A549 (cell line): ENCODE data around the gene DDX25. TPM values are rescaled to one million over a fixed set of nuclear protein-coding genes. Genes with fewer than 3 reads are reported as not detected.

Experiments
- ATAC-seq, 2 experiments: fragments of 200-7000 bp in 1 of 2; fragments of >200 bp in 1 of 2; cut with Nextera tagmentation in 1 of 2; cut with Tn5 transposase in 1 of 2; 3 replicates each; pipeline versions ENCODE4 v1.8.0 to v1.9.1; 2018 to 2020; ENCODE audit warnings: mild to moderate bottlenecking in 1 of 2, moderate library complexity in 1 of 2
- CTCF ChIA-PET: fragments of 300-600 bp; sonication (Branson Sonifier 250); formaldehyde crosslinking; extraction: SDS; loops from one replicate; lab custom pipeline; 2021; ENCODE audit warnings: antibody characterized with exemption, inconsistent platforms; lab: Yijun Ruan, JAX
- POLR2A ChIA-PET: fragments of 350-600 bp; formaldehyde crosslinking; extraction: SDS; loops from one replicate; lab custom pipeline; 2021; ENCODE audit warnings: antibody characterized with exemption, inconsistent platforms; lab: Yijun Ruan, JAX
- DNase-seq, 2 experiments: peaks; one replicate each; pipeline versions ENCODE4 v3.0.0 to v3.0.0-alpha.2; 2011 to 2016; ENCODE audit warnings: low read depth in 1 of 2, low spot score in 1 of 2
- FAIRE-seq: peaks from 2 replicates; lab custom pipeline; 2011; peaks lifted over from hg19 to GRCh38; lab: Jason Lieb, UNC
- H3K27ac ChIP-seq, 2 experiments: fragments of >200 bp; sonication (Bioruptor Twin); formaldehyde crosslinking; 3 replicates each; pipeline ENCODE4 v1.5.1; 2016 to 2017
- H3K4me1 ChIP-seq: fragments of >200 bp; sonication (Bioruptor Twin); formaldehyde crosslinking; 3 replicates; pipeline ENCODE4 v1.6.1; 2016
- H3K4me2 ChIP-seq: fragments of >200 bp; sonication (Bioruptor Twin); formaldehyde crosslinking; 3 replicates; pipeline ENCODE4 v1.6.1; 2016
- H3K4me3 ChIP-seq: fragments of >200 bp; sonication (Bioruptor Twin); formaldehyde crosslinking; 3 replicates; pipeline ENCODE4 v1.5.1; 2016
- H3K9me3 ChIP-seq: fragments of >200 bp; sonication (Bioruptor Twin); formaldehyde crosslinking; 3 replicates; pipeline ENCODE4 v1.6.1; 2016
- CBX2 ChIP-seq: fragments of 200-600 bp; sonication (generic); IDR thresholded peaks from 2 replicates; pipeline ENCODE4 v1.6.1; 2016; ENCODE audit warnings: low read depth, mild to moderate bottlenecking, borderline replicate concordance
- CBX8 ChIP-seq: fragments of 200-600 bp; sonication (generic); IDR thresholded peaks from 2 replicates; pipeline ENCODE4 v1.6.1; 2016
- CHD2 ChIP-seq: fragments of 150-350 bp; IDR thresholded peaks from 2 replicates; pipeline ENCODE4 v1.6.1; 2014; ENCODE audit warnings: low read length; ENCODE audit not compliant: partially characterized antibody
- E2F6 ChIP-seq: IDR thresholded peaks from 2 replicates; pipeline ENCODE4 v1.6.1; 2012; ENCODE audit warnings: low read depth, borderline replicate concordance
- EHMT2 ChIP-seq: fragments of 200-600 bp; sonication (generic); IDR thresholded peaks from 2 replicates; pipeline ENCODE4 v1.6.1; 2016; ENCODE audit warnings: antibody characterized with exemption, low read depth, mild to moderate bottlenecking, moderate library complexity
- ELK1 ChIP-seq: fragments of 150-350 bp; IDR thresholded peaks from 2 replicates; pipeline ENCODE4 v1.6.1; 2014; ENCODE audit warnings: low read depth, mild to moderate bottlenecking, low read length
- EP300 ChIP-seq, 2 experiments: fragments of >200 bp; sonication (Bioruptor Twin); formaldehyde crosslinking; IDR thresholded peaks; 2 replicates in 1 of 2; 3 replicates in 1 of 2; pipeline ENCODE4 v1.6.1; 2016 to 2017
- FOSL2 ChIP-seq, 2 experiments: fragments of 450-650 bp in 1 of 2; fragments of >200 bp in 1 of 2; sonication (Bioruptor Twin) in 1 of 2; formaldehyde crosslinking; IDR thresholded peaks; 2 replicates each; pipeline versions ENCODE4 v1.5.0 to v1.6.1; 2016 to 2020; ENCODE audit warnings: mild to moderate bottlenecking in 1 of 2, moderate library complexity in 1 of 2
- FOXS1 ChIP-seq: fragments of 250-450 bp; sonication (Bioruptor Pico); IDR thresholded peaks from 2 replicates; pipeline ENCODE4 v1.5.0; 2020; ENCODE audit warnings: mild to moderate bottlenecking, moderate library complexity
- HEYL ChIP-seq: fragments of 250-450 bp; sonication (Bioruptor Pico); IDR thresholded peaks from 2 replicates; pipeline ENCODE4 v1.8.0; 2021; ENCODE audit warnings: mild to moderate bottlenecking, moderate library complexity
- HMGXB4 ChIP-seq: fragments of 250-450 bp; sonication (Bioruptor Pico); IDR thresholded peaks from 2 replicates; pipeline ENCODE4 v1.5.0; 2021; ENCODE audit warnings: mild to moderate bottlenecking, moderate library complexity, borderline replicate concordance
- HOXA7 ChIP-seq: fragments of 250-450 bp; sonication (Bioruptor Pico); IDR thresholded peaks from 2 replicates; pipeline ENCODE4 v1.5.0; 2020; ENCODE audit warnings: mild to moderate bottlenecking, moderate library complexity
- JUN ChIP-seq, 2 experiments: fragments of >200 bp; sonication (Bioruptor Twin); formaldehyde crosslinking; IDR thresholded peaks; 2 replicates in 1 of 2; 3 replicates in 1 of 2; pipeline ENCODE4 v1.6.1; 2016 to 2017
- KDM5A ChIP-seq: fragments of 200-600 bp; sonication (generic); IDR thresholded peaks from 2 replicates; pipeline ENCODE4 v1.6.1; 2016; ENCODE audit warnings: antibody characterized with exemption, mild to moderate bottlenecking
- MAZ ChIP-seq: fragments of 150-350 bp; IDR thresholded peaks from 2 replicates; pipeline ENCODE4 v1.6.1; 2014; ENCODE audit warnings: antibody characterized with exemption, low read depth, low read length, borderline replicate concordance
- MYC ChIP-seq: IDR thresholded peaks from 2 replicates; pipeline ENCODE4 v1.6.1; 2012; ENCODE audit warnings: mild to moderate bottlenecking, inconsistent platforms, low read length, improper control_type of control experiment, borderline replicate concordance
- NPAS2 ChIP-seq: fragments of 250-450 bp; sonication (Bioruptor Pico); IDR thresholded peaks from 2 replicates; pipeline ENCODE4 v1.8.0; 2022; ENCODE audit warnings: mild to moderate bottlenecking, moderate library complexity, borderline replicate concordance
- PBX3 ChIP-seq: IDR thresholded peaks from 2 replicates; pipeline ENCODE4 v1.6.1; 2012
- PHF8 ChIP-seq: fragments of 200-600 bp; sonication (generic); IDR thresholded peaks from 2 replicates; pipeline ENCODE4 v1.6.1; 2016; ENCODE audit warnings: low read depth, mild to moderate bottlenecking, antibody characterized with exemption, moderate library complexity, borderline replicate concordance
- POLR2AphosphoS2 ChIP-seq: conservative IDR thresholded peaks from 2 replicates; pipeline ENCODE4 v1.6.1; 2012; ENCODE audit warnings: low read length, improper control_type of control experiment, inconsistent platforms
- RARB ChIP-seq: fragments of 250-450 bp; sonication (Bioruptor Pico); IDR thresholded peaks from 2 replicates; pipeline ENCODE4 v1.8.0; 2021; ENCODE audit warnings: mild to moderate bottlenecking, moderate library complexity
- REST ChIP-seq: fragments of 200-600 bp; sonication (generic); IDR thresholded peaks from 2 replicates; pipeline ENCODE4 v1.6.1; 2016; ENCODE audit warnings: antibody characterized with exemption, mild to moderate bottlenecking, moderate library complexity
- RNF2 ChIP-seq: fragments of 200-600 bp; sonication (generic); IDR thresholded peaks from 2 replicates; pipeline ENCODE4 v1.6.1; 2016; ENCODE audit warnings: low read depth, mild to moderate bottlenecking, antibody characterized with exemption, moderate library complexity, borderline replicate concordance
- SMC3 ChIP-seq: fragments of >200 bp; sonication (Bioruptor Twin); formaldehyde crosslinking; IDR thresholded peaks from 3 replicates; pipeline ENCODE4 v1.6.1; 2018; ENCODE audit warnings: inconsistent platforms
- SREBF2 ChIP-seq: fragments of 450-650 bp; IDR thresholded peaks from 2 replicates; pipeline ENCODE4 v1.6.1; 2014; ENCODE audit warnings: mild to moderate bottlenecking, moderate library complexity
- TFCP2L1 ChIP-seq: fragments of 250-450 bp; sonication (Bioruptor Pico); IDR thresholded peaks from 2 replicates; pipeline ENCODE4 v1.5.0; 2021; ENCODE audit warnings: mild to moderate bottlenecking
- USF2 ChIP-seq: fragments of 450-650 bp; IDR thresholded peaks from 2 replicates; pipeline ENCODE4 v1.6.1; 2014; ENCODE audit warnings: antibody characterized with exemption
- ZC3H11A ChIP-seq: fragments of 450-650 bp; IDR thresholded peaks from 2 replicates; pipeline ENCODE4 v1.6.1; 2014; ENCODE audit warnings: antibody characterized with exemption, mild to moderate bottlenecking
- ZFP36 ChIP-seq: fragments of 450-650 bp; IDR thresholded peaks from 2 replicates; pipeline ENCODE4 v1.6.1; 2014; ENCODE audit warnings: borderline replicate concordance; ENCODE audit not compliant: partially characterized antibody
- ZSCAN20 ChIP-seq: fragments of 250-450 bp; sonication (Bioruptor Pico); IDR thresholded peaks from 2 replicates; pipeline ENCODE4 v1.8.0; 2022; ENCODE audit warnings: mild to moderate bottlenecking, moderate library complexity
- WGBS: methylation state at CpG from one replicate; pipeline ENCODE4 v1.1.6; 2017; ENCODE audit errors: missing lambda C conversion rate; 5-methylcytosine and 5-hydroxymethylcytosine counted together
- polyA plus RNA-seq, 4 experiments: library from polyadenylated mRNA; depleted of rRNA in 3 of 4; stranded (reverse); fragments of >200 nt; fragmentation: RNase III in 1 of 4; extraction: RNeasy Plus Mini Kit Qiagen cat#74134 plus additional on column Dnase treatment in 1 of 4; gene quantifications; 2 replicates in 3 of 4; 3 replicates in 1 of 4; pipeline ENCODE4 v1.2.3, GENCODE V29; 2011 to 2017

The DDX25 gene
- polyA plus RNA-seq, 2 of the 4 experiments (the other 2 are of a cell fraction): 0.01 TPM; not detected in 1

- DNase-seq (peak; percentile 89 to 97), ATAC-seq (peak; percentile 95 to 96), FAIRE-seq (no peak)
- Histone ChIP-seq H3K4me3 (peak within 1 kb of the TSS; percentile 79), H3K9me3 (no peaks in the 10 kb centered on the region), H3K4me1 (peaks cover 32% of the 10 kb centered on the region), H3K27ac (peak within 1 kb of the TSS; percentile 95 to 99), H3K4me2 (peak within 1 kb of the TSS; percentile 86)
- ChIA-PET CTCF (no interaction called here), POLR2A (interaction anchor here (0.6 to 2.1 kb wide), 9 partner anchors 12 to 454 kb away, joined by 3 to 21 read pairs (median 5); partner anchors contain the start of genes EI24, PUS3 and STT3A)
- WGBS: 0% methylated on average over 20 of the region's 91 CpGs
- TF ChIP-seq CBX8 (no peak), TFCP2L1 (CRISPR knock-in tag) (no peak), ZC3H11A (no peak), SMC3 (no peak), EHMT2 (no peak), PBX3 (no peak), HOXA7 (CRISPR knock-in tag) (no peak), POLR2AphosphoS2 (no peak), ZFP36 (no peak), FOSL2 (IDR thresholded peaks at IDR 0.05) (no peak), FOSL2 (CRISPR knock-in tag; IDR thresholded peaks at IDR 0.05) (no peak), REST (no peak), MAZ (no peak), FOXS1 (no peak), RNF2 (no peak), E2F6 (peak; percentile 96), SREBF2 (no peak), EP300 (IDR thresholded peaks at IDR 0.05) (no peak), RARB (no peak), PHF8 (peak; percentile 26), ZSCAN20 (CRISPR knock-in tag) (no peak), CBX2 (no peak), HMGXB4 (no peak), JUN (IDR thresholded peaks at IDR 0.05) (peak; percentile 22 to 76; a peak in 2 of 5 replicates), ELK1 (no peak), KDM5A (no peak), NPAS2 (CRISPR knock-in tag) (no peak), USF2 (no peak), CHD2 (no peak), HEYL (no peak), MYC (no peak; the same call in 1 of the 2 replicates)
Measured at GRCh38 chr11:125887373-125888324, 16.7 kb upstream of the DDX25 start, which contains the start of gene HYLS1. HYLS1 (plus strand) TSS chr11:125887668; CDS start chr11:125899369, 11,701 bp downstream.
